Endothelial cell of umbilical vein (primary cell): ENCODE measurements around the gene PDE11A. TPM values are rescaled to one million over a fixed set of nuclear protein-coding genes. Genes with fewer than 3 reads are reported as not detected.

ENCODE experiments used
- BruUV-seq: library from RNA; stranded (reverse); fragments of 400-500 nt; replicated peaks from 2 replicates; lab custom pipeline; 2021; lab: Mats Ljungman, UMichigan
- CTCF ChIA-PET: fragments of 300-600, 350-600 bp; sonication (Branson Sonifier 250); formaldehyde crosslinking; loops from one replicate; lab custom pipeline; 2021; ENCODE audit warnings: antibody characterized with exemption, inconsistent platforms; lab: Charles Lee
- POLR2A ChIA-PET: fragments of 300-600, 350-600 bp; sonication (Branson Sonifier 250); formaldehyde crosslinking; loops from one replicate; lab custom pipeline; 2021; ENCODE audit warnings: antibody characterized with exemption, inconsistent platforms; lab: Charles Lee
- DNase-seq: peaks from one replicate; pipeline ENCODE4 v3.0.0-alpha.2; 2011; ENCODE audit warnings: low read depth, low spot score
- FAIRE-seq: peaks from 2 replicates; lab custom pipeline; 2011; peaks lifted over from hg19 to GRCh38; lab: Jason Lieb, UNC
- H2AFZ ChIP-seq: 2 replicates; pipeline ENCODE4 v1.6.0; 2012; ENCODE audit warnings: low read depth, low read length, control low read depth, inconsistent platforms
- H3K27ac ChIP-seq: 2 replicates; pipeline ENCODE4 v1.5.1; 2011; ENCODE audit warnings: low read depth, mild to moderate bottlenecking, control low read depth, low read length, moderate library complexity; ENCODE audit not compliant: insufficient read depth
- H3K27me3 ChIP-seq, 2 experiments: 2 replicates each; pipeline versions ENCODE4 v1.6.0 to v1.6.1; 2011; ENCODE audit warnings: low read length in 2 of 2, mixed read lengths in 1 of 2; ENCODE audit not compliant: control insufficient read depth in 2 of 2, insufficient read depth in 2 of 2
- H3K36me3 ChIP-seq, 2 experiments: 2 replicates in 1 of 2; 3 replicates in 1 of 2; pipeline ENCODE4 v1.5.1; 2011; ENCODE audit warnings: low read length in 2 of 2, mild to moderate bottlenecking in 1 of 2, moderate library complexity in 1 of 2; ENCODE audit not compliant: control insufficient read depth in 2 of 2, insufficient read depth in 2 of 2; ENCODE audit errors: extremely low read depth in 1 of 2
- H3K4me1 ChIP-seq: 3 replicates; pipeline ENCODE4 v1.5.1; 2011; ENCODE audit warnings: mild to moderate bottlenecking, low read length; ENCODE audit not compliant: control insufficient read depth, insufficient read depth; ENCODE audit errors: extremely low read depth
- H3K4me2 ChIP-seq: 2 replicates; pipeline ENCODE4 v1.6.1; 2011; ENCODE audit warnings: low read length, control low read depth, mixed read lengths; ENCODE audit not compliant: insufficient read depth
- H3K4me3 ChIP-seq, 3 experiments: fragments of 200-600 bp in 1 of 3; sonication (generic), shearing (Covaris generic) in 1 of 3; replicated peaks in 1 of 3; 2 replicates each; pipeline ENCODE4 v1.5.1; 2011 to 2016; ENCODE audit warnings: control low read depth in 3 of 3, low read length in 3 of 3, mild to moderate bottlenecking in 2 of 3, inconsistent platforms in 1 of 3, low read depth in 1 of 3, moderate library complexity in 1 of 3; ENCODE audit not compliant: insufficient read depth in 1 of 3
- H3K79me2 ChIP-seq: 2 replicates; pipeline ENCODE4 v1.6.0; 2012; ENCODE audit warnings: low read length, inconsistent platforms; ENCODE audit not compliant: control insufficient read depth, insufficient read depth
- H3K9ac ChIP-seq: replicated peaks from 2 replicates; pipeline ENCODE3; 2011; ENCODE audit warnings: low read length, control low read depth; ENCODE audit not compliant: insufficient read depth; ENCODE audit errors: extremely low read depth
- H3K9me1 ChIP-seq: replicated peaks from 3 replicates; pipeline ENCODE4 v1.6.0; 2011; ENCODE audit warnings: mild to moderate bottlenecking, low read length; ENCODE audit not compliant: control insufficient read depth, insufficient read depth; ENCODE audit errors: extremely low read depth
- H3K9me3 ChIP-seq: replicated peaks from 2 replicates; pipeline ENCODE4 v1.5.1; 2012; ENCODE audit warnings: low read length, inconsistent platforms; ENCODE audit not compliant: control insufficient read depth, insufficient read depth
- H4K20me1 ChIP-seq: replicated peaks from 2 replicates; pipeline ENCODE3; 2011; ENCODE audit warnings: mild to moderate bottlenecking, low read length; ENCODE audit not compliant: control insufficient read depth, insufficient read depth; ENCODE audit errors: extremely low read depth
- EZH2 ChIP-seq: IDR thresholded peaks from 2 replicates; pipeline ENCODE4 v1.6.1; 2012; ENCODE audit warnings: borderline replicate concordance, low read depth, mild to moderate bottlenecking, moderate library complexity, low read length, inconsistent platforms; ENCODE audit not compliant: severe bottlenecking
- FOS ChIP-seq: IDR thresholded peaks from 2 replicates; pipeline ENCODE4 v1.6.1; 2011; ENCODE audit warnings: mild to moderate bottlenecking, low read length, moderate library complexity, borderline replicate concordance; ENCODE audit not compliant: insufficient read depth
- GATA2 ChIP-seq: IDR thresholded peaks from 2 replicates; pipeline ENCODE4 v1.7.0; 2011; ENCODE audit warnings: low read depth, mild to moderate bottlenecking, moderate library complexity, mixed read lengths, low read length; ENCODE audit not compliant: insufficient read length, insufficient read depth
- JUN ChIP-seq: IDR thresholded peaks from 2 replicates; pipeline ENCODE4 v1.6.1; 2011; ENCODE audit warnings: borderline replicate concordance, low read depth; ENCODE audit not compliant: insufficient read length, insufficient read depth
- MYC ChIP-seq: IDR thresholded peaks from one replicate; pipeline ENCODE4 v1.6.1; 2011; ENCODE audit warnings: mild to moderate bottlenecking, low read depth, low read length
- POLR2A ChIP-seq: IDR thresholded peaks from 2 replicates; pipeline ENCODE4 v1.6.1; 2012; ENCODE audit warnings: low read depth, mild to moderate bottlenecking, control low read depth, low read length
- POLR2AphosphoS5 ChIP-seq: IDR thresholded peaks from 2 replicates; pipeline ENCODE4 v1.6.1; 2012; ENCODE audit warnings: low read depth, mild to moderate bottlenecking, control low read depth, low read length, moderate library complexity; ENCODE audit not compliant: insufficient read depth
- dilution Hi-C: fragments of 300-500 bp; cut with MboI; formaldehyde crosslinking; loops from one replicate; pipeline ENCODE4 v1.15.0; 2019; ENCODE audit warnings: low sequenced_read_pairs; ENCODE audit not compliant: extremely low pct_ligation_motif_present
- intact Hi-C: fragments of 100-400 bp; cut with micrococcal nuclease; formaldehyde crosslinking; loops from one replicate; pipeline ENCODE4 v1.10.0; 2022
- polyA plus RNA-seq, 4 experiments: library from polyadenylated mRNA; depleted of rRNA in 3 of 4; stranded (reverse) in 3 of 4; unstranded in 1 of 4; fragments of >200 nt; gene quantifications; 2 replicates each; pipeline versions ENCODE4 v1.2.1 to v1.2.3, GENCODE V29; 2011 to 2012; ENCODE audit warnings: missing spikeins in 1 of 4
- total RNA-seq: library from RNA; stranded (reverse); gene quantifications from 2 replicates; pipeline ENCODE4 v1.2.3, GENCODE V29; 2021
- TF ChIP-seq, protein P1 (sequence below), 2 donors: IDR thresholded peaks; 1 replicate in 1 of 2; 2 replicates in 1 of 2; pipeline ENCODE4 v1.5.1; 2011; ENCODE audit warnings: low read length in 2 of 2, mild to moderate bottlenecking in 2 of 2, moderate library complexity in 2 of 2, control low read depth in 1 of 2, inconsistent platforms in 1 of 2, low read depth in 1 of 2; ENCODE audit not compliant: insufficient read depth in 1 of 2; ENCODE audit errors: extremely low read depth in 1 of 2
- TF ChIP-seq, protein P2 (sequence below): IDR thresholded peaks from 2 replicates; pipeline ENCODE4 v1.6.1; 2011; ENCODE audit not compliant: insufficient read depth, insufficient read length

PDE11A gene
- total and polyA plus RNA-seq, 2 donors (not counting 3 experiments of a cell fraction or from before 2014, with no cell fraction given), result 0.07 to 0.51 TPM

DNA sequence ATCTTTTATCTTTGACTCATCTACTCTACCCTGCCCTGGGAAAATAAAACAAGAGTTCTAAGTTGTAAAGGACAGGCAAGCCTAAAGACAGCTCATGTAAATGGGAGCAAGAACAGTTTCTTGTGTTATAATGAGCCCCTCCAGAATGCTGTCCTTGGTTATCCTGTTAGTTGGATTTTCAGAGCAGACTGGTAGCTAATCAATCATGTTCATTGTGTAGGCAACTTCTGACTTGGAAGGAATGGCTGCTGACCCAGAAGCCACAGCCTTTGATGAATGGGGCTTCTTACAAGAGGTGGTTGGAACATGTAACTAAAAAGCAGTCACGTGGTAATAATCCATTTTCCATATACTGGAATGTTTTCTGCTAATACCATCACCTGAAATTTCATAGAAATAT is 425.8 kb downstream of the PDE11A start:
- POLR2A ChIA-PET, result no interaction called here
- dilution Hi-C loops (no loop called here), intact Hi-C loops (no loop called here)
- H3K27ac ChIP-seq, result no peak overlapping the region
- H4K20me1 ChIP-seq, result no peaks in the 10 kb centered on the region
- H3K9ac ChIP-seq, result no peak overlapping the region
- H3K4me2 ChIP-seq, result no peak overlapping the region
- no peak overlapping the region for H2AFZ ChIP-seq
- H3K9me1 ChIP-seq, result no peaks in the 10 kb centered on the region
- FAIRE-seq (no peak), DNase-seq (no peak)
- H3K4me3 ChIP-seq, result no peak overlapping the region
- TF ChIP-seq JUN, result no peak
- no peak for TF ChIP-seq MYC
- no peak for TF ChIP-seq POLR2A
- TF ChIP-seq FOS, result no peak
- TF ChIP-seq EZH2, result no peak
- TF ChIP-seq, protein P1, sequence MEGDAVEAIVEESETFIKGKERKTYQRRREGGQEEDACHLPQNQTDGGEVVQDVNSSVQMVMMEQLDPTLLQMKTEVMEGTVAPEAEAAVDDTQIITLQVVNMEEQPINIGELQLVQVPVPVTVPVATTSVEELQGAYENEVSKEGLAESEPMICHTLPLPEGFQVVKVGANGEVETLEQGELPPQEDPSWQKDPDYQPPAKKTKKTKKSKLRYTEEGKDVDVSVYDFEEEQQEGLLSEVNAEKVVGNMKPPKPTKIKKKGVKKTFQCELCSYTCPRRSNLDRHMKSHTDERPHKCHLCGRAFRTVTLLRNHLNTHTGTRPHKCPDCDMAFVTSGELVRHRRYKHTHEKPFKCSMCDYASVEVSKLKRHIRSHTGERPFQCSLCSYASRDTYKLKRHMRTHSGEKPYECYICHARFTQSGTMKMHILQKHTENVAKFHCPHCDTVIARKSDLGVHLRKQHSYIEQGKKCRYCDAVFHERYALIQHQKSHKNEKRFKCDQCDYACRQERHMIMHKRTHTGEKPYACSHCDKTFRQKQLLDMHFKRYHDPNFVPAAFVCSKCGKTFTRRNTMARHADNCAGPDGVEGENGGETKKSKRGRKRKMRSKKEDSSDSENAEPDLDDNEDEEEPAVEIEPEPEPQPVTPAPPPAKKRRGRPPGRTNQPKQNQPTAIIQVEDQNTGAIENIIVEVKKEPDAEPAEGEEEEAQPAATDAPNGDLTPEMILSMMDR (IDR thresholded peaks at IDR 0.05; ENCODE audit: extremely low read depth in 1 of 2, insufficient read depth in 1 of 2, low read depth in 1 of 2, low read length in 2 of 2), result no peak
- TF ChIP-seq, protein P2, sequence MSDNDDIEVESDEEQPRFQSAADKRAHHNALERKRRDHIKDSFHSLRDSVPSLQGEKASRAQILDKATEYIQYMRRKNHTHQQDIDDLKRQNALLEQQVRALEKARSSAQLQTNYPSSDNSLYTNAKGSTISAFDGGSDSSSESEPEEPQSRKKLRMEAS, result no peak
- TF ChIP-seq POLR2AphosphoS5, result no peak
- no peak for TF ChIP-seq GATA2
- peaks cover 11 to 13% of the 10 kb centered on the region in 2 experiments for H3K27me3 ChIP-seq
- no peaks in the 10 kb centered on the region for H3K36me3 ChIP-seq
- no peaks in the 10 kb centered on the region for H3K4me1 ChIP-seq
- no peaks in the 10 kb centered on the region for H3K9me3 ChIP-seq
- CTCF ChIA-PET, result interaction anchor here (0.8 kb wide), 1 partner anchor 157 kb away, joined by 3 read pairs; no protein-coding TSS in a partner anchor
- no TSS peak for BruUV-seq
- H3K79me2 ChIP-seq, result no peaks in the 10 kb centered on the region
